Transverse colon (tissue), 3 donors: Measurements from ENCODE around the gene PROX2.

Experiments used
- POLR2A ChIP-seq: fragments of 450-650 bp; IDR thresholded peaks from one replicate; pipeline ENCODE4 v1.6.1; 2016; ENCODE audit warnings: antibody characterized with exemption, mild to moderate bottlenecking, moderate library complexity
- TF ChIP-seq, protein P1 (sequence below), 5 experiments: fragments of 200-600 bp in 3 of 5; fragments of 450-650 bp in 2 of 5; sonication (generic) in 3 of 5; IDR thresholded peaks; 1 replicate in 2 of 5; 2 replicates in 3 of 5; pipeline ENCODE4 v1.5.1; 2016 to 2017; ENCODE audit warnings: antibody characterized with exemption in 5 of 5, inconsistent platforms in 3 of 5, mild to moderate bottlenecking in 2 of 5, moderate library complexity in 1 of 5

DNA sequence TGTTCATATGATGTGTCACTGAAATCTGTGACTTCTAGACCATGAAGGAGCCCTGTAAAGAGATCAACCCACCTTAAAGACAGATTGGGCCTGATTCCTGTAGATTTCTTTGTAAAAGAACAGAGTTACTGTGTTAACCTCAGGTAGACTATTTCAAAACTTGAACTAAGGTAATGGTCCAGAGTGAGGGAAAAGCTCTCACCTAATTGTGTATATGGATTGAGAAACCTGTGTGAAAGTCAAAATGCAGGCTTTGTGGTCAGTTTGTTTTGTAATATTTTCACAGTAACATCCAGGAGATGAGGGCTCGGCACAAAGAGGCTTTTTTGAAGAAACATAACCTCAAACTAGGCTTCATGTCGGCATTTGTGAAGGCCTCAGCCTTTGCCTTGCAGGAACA lies 22.1 kb upstream of the PROX2 start:
- TF ChIP-seq, protein P1, sequence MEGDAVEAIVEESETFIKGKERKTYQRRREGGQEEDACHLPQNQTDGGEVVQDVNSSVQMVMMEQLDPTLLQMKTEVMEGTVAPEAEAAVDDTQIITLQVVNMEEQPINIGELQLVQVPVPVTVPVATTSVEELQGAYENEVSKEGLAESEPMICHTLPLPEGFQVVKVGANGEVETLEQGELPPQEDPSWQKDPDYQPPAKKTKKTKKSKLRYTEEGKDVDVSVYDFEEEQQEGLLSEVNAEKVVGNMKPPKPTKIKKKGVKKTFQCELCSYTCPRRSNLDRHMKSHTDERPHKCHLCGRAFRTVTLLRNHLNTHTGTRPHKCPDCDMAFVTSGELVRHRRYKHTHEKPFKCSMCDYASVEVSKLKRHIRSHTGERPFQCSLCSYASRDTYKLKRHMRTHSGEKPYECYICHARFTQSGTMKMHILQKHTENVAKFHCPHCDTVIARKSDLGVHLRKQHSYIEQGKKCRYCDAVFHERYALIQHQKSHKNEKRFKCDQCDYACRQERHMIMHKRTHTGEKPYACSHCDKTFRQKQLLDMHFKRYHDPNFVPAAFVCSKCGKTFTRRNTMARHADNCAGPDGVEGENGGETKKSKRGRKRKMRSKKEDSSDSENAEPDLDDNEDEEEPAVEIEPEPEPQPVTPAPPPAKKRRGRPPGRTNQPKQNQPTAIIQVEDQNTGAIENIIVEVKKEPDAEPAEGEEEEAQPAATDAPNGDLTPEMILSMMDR (IDR thresholded peaks at IDR 0.05): no peak
- no peak for TF ChIP-seq POLR2A
